Activated naive CD4-positive, alpha-beta T cell treated with Interleukin-2 at 50 U/mL for 16 hours (primary cell): ENCODE results near the gene BRSK2.

ENCODE experiments used
- DNase-seq: peaks from one replicate; pipeline ENCODE4 v3.0.0-alpha.2; 2020

BRSK2 gene

DNA sequence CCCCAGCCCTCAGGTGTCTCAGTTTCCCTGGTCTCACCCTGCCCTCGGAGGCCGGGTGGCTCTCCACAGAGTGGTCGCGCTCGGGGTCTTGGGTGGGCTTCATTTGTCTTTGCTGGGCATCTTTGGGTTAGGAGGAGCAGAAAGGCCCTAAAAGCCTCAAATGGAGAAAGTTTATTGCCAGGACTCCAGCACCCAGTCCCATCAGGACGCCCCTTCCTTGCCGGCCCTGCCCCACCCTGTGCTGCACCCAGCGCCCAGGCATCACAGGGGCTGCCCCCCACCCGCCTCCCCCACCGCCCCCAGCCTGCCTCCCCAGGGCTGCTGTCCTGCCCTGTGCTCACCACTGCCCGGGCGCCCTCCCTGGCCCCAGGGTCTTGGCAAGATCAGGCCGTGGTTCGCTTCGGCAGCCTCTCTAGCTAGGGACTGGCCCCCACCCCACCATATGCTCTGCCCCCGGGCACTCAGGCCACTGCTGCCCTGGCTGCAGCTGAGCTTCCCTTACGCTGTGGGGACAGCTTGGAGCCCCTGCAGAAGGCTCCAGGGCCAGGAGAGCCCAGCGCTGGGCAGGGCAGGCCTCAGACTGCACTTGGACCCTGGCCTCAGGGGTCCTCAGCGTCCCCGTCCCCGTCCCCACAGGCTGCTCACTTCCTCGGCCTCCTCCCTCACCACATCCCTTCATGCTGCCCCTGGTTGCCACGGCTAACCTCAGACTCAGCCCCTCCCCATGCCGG, 65.5 kb downstream of the BRSK2 start:
- no peak for DNase-seq

DNA sequence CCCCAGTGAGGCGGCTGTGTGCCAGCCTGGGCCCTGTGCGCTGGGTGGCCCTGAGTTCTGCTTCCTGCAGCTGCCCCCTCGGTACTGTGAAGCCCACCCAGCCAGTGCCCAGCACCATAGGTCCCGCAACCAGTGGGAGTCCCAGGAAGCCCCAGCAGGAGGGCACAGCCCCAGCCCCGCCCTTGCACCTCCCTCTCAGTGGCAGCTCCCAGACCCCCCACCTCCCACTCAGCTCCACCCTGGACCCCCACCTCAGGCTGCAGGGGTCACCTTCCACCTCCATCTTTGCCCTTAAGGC, 66.0 kb downstream of the BRSK2 start:
- DNase-seq, result no peak

DNA sequence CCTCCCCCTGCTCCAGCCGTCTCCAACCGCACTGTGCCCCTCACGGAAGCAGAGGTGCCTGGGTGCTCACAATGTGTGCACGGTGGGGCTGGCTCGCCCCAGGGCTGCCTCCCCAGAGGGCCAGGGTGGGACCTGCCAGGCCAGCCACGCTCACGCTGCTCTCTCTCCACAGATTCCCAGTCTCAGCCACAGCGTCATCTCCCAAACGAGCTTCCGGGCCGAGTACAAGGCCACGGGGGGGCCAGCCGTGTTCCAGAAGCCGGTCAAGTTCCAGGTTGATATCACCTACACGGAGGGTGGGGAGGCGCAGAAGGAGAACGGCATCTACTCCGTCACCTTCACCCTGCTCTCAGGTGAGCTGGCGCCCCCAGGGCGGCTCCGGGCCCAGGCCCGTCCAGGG, 66.4 kb downstream of the BRSK2 start:
- no peak for DNase-seq

DNA sequence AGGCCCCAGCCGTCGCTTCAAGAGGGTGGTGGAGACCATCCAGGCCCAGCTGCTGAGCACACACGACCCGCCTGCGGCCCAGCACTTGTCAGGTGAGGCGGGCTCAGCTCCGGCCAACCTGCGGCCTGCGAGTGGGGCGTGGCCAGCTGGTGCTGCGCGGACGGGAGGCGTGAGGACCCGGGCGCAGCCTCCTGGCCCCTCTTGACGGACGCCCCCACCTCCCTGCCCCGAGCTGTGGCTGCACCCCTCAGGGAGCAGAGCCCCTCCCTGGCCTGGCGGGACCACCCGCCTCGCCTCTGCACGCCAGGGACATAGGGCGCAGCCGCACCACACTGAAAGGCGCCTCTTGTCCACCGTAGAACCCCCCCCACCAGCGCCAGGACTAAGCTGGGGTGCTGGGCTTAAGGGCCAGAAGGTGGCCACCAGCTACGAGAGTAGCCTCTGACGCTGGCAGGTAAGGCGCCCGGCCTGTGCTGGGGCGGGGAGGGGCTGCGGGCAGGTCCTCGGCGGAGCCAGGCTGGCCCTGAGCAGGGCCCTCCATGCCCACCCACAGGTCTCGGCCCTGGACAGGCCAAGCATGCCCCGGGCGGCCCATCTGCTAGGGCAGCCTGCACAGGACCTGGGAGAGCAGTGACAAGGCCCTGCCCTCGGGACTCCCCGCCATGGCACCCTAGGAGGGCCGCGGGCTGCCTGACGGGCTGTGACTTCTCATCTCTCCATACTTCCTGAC, 67.0 kb downstream of the BRSK2 start:
- DNase-seq, result no peak

DNA sequence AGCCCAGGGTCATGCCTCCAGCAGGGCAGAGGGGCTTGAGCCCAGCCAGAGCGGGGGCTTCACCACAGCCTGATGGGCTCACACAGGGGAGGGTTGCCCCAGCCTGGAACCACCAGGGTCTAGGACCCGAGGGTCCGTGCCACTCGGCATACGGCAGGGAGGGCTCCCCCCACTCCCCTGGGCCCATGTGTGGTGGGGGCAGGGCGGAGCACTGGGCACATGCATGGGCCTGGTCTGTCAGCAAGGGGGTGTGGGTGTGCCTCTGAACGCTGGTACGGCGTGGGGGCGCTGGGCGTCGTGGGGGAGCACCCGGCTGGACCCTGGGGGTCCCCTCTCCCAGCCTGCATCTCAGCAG, 67.6 kb downstream of the BRSK2 start:
- no peak for DNase-seq

DNA sequence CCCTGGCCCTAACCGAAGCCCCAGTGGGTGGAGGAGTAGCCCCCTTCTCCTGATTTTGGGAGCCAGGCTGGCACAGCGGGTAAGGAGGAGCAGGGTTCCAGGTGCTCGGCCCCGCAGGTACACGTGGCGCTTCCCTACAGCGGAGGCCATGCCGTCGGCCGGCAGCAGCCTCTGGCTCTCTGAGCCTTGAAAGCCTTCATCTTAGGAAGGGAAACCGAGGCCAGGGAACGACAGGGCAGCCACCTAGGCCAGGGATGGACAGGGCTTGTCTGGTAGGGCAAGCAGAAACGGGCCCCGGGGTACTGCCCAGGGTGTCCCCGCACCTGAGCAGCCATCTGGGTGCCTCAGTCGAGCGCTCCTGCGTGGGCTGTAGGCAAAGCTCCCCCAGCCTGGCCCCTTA, 68.1 kb downstream of the BRSK2 start:
- no peak for DNase-seq

DNA sequence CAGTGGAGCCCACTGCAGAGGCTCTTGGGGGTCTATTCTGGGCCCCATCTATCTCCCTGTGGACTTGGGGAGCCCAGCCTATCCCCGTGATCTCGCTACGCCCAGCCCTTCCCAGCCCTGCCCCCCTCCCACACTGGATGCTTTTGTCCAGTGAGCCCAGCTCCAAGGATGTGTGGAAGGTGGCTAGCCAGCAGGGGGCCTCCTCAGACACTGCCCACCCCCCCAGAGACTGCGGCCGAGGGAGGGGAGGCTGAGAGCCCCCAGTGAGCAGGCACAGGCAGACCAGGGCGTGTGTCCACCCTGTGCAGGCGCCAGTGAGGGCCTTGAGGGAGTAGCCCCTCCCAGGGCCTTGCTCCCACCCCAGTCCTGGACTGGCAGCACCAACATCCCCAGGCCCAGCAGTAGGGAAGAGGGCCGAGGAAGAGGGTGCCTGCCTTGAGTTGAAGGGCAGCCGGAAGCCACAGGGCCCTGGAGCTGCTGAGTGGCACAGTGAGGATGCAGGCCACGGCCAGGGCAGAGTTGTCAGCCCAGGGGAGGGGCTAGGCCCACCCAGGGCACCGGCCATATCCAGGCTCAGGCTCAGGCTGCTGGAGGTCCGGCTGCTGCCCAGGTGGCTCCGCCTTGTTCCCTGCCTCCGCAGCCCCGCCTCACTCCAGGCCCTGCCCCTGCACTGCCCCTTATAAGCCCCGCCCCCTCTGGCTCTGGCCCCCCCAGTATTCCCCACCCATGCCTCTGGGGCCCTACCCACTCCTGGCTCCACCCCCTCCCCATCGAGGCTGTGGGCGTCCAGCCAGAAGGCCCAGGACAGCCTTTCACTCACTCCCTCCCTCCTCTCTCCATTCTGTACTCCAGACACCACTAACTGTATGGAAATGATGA, 68.8 kb downstream of the BRSK2 start:
- DNase-seq, result no peak

DNA sequence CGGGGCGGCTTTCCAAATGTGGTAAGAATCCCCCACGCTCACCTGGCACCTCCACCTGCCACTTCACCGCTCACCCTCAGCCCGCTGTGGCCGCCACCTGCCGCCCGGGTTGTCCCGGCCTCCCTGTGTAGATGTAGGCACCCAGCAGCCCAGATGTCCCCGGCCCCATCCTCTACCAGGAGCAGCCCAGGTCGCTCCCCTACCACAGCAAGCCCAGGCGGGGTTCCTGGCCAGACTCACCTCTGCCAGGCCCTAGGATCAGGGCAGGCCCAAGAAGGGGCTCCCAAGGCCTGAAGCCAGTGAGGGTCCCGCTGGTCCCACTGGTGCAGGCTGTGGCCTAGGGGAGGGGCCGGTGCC, 69.5 kb downstream of the BRSK2 start:
- DNase-seq, result no peak

DNA sequence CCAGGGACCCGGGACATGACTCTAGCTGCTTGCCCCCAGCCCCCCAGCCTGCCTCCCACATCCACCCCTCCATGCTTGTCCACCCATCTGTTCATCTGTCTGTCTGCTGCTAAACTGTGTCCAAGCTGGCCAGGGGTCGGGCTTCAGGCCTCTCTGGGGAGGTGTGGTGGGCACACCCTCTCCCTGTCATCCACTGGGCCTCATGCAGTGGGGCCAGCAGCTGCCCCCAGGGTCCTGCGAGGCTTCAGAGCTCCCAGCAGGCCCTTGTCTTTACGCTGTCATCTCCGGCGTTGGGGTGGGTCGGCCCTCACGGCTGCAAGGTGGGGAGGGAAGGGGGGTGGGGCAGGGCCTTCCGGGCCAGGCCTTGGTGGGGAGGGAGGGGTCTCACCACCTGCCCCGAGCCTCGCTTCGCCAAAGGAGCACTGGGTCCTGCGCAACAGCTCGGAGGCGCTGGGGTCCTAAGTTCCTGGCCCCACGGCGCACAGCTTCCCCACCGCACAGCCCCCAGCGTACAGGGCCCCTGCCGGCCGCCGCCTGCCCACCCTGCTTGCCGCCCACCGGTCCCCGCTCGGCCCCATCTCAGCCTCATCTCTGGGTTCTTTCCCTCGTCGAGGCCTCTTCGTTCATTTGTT, 70.1 kb downstream of the BRSK2 start:
- no peak for DNase-seq

DNA sequence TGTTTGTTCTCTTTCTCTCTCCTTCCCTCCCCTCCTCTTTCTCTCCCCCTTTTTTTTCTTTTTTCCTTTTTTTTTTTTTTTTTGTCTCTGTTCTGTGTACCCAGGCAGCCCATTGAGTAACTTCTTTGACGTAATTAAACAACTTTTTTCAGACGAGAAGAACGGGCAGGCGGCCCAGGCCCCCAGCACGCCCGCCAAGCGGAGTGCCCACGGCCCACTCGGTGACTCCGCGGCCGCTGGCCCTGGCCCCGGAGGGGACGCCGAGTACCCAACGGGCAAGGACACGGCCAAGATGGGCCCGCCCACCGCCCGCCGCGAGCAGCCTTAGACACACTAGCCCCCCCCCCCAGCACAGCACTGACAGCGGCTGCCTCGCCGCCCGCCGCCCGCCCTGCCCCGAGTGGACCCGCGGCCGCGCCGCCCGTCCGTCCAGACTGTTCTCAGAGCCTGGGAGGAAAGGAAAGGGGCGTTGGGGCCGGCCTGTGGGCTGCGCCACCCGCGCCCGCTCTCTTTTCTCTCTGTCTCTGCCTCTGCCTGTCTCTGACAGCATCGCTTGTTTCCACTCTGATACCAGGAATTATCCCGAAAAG, 70.8 kb downstream of the BRSK2 start:
- DNase-seq, result no peak

DNA sequence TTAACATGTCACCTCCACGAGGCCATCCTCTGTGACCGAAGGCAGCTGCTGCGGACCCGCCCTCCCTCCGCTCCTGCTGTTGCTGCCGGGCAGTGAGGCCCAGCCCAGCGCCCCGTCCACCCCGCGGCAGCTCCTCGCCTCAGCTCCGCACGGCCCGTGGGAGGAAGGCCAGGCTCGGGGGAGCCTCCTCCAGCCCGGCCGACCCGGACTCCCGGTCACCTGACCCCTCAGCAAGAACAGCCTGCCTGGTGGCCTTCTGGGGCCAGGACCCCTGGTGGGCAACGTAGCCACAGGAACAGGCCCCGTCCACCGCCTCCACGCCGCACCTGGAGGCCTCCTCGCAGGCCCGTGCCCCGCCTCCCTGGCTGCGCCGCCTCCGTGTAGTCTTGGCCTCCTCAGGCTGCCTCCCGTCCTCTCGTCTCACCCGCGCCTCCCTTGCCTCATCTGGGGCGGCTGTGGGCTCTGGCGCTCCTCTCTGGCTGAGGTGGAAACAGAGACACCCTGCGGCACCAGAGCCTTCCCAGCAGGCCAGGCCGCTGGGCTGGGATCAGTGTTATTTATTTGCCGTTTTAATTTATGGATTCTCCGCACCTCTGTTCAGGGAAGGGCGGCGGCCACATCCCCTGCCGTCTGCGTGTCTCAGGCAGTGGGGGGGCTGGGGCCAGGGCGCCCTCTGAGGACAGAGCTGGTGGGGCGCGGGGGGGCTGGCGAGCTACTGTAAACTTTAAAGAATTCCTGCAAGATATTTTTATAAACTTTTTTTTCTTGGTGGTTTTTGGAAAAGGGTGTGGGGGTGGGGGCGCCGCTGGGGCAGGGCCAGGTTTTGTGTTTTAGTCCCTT, 71.5 kb downstream of the BRSK2 start:
- no peak for DNase-seq

DNA sequence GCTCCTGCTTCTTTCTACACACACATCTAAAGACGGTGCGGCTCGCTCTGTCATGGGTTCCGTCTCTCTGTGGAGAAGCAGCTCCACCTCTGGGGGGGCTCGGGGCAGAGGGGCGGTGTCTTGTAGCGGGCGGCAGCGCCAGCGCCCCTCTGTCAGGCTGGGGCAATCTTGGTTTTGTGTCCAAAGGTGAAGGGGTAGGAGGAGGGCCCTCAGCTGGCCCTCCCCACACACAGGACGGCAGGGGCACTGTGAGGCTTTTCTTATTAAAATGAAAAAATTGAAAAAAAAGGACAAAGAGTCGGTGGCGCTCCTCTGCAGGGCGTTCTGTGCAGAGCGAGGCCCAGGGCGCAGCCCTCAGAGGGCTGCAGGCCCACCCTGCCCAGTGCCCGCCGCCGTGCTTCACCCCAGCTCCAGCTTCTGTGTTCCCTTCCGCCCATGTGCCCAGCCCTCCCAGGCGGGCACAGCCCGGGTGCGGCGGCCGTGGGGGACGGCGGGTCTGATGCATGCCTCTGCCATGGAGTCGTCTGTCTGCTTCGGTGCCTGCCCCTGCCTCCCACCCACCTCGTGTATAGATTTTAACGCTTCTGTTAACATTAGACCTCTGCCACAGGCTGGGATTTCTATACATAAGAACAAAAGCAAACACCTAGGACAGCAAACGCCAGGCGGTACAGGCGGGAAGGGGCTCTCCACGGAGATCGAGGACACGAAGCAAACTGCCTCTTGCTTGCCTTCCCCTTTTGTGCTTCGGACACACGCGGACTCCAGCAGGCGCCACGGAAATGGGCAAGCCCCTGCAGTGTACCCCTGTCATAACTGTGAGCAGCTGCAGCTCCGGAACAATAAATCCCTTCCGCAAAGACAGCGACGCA, 72.3 kb downstream of the BRSK2 start:
- DNase-seq, result no peak

DNA sequence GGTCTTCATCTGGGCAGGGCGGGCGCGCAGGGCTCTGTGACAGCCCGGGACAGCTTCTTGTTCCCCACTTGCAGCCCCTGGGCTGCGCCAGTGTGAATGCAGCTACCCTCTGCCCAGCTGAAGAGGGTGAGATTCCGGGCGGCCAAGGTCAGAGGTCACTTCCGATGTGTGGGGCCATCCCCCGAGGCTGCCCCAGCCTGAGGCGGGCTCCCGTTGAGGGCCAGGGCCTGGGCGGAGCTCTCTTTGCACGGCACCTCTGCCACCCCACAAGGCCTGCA, 72.9 kb downstream of the BRSK2 start:
- no peak for DNase-seq

DNA sequence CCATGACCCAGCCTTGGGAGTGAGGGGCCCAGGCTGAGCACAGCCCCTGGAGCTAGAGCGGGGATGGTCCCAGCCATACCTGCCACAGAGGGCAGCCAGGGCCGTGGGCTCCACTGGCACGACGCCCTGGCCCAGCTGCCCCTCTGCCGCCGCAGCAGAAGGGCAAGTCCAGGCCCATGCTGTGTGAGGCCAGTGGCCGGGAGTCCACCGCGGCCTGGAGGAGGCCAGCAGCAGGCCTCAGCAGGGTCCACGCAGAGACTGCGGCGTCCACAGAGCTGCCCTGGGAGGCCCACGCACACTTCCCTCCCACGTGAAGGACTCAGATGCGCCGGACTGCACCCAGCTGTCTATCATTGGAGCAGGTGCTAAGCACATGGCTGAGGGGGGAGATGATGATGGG, 73.3 kb downstream of the BRSK2 start:
- DNase-seq, result no peak

DNA sequence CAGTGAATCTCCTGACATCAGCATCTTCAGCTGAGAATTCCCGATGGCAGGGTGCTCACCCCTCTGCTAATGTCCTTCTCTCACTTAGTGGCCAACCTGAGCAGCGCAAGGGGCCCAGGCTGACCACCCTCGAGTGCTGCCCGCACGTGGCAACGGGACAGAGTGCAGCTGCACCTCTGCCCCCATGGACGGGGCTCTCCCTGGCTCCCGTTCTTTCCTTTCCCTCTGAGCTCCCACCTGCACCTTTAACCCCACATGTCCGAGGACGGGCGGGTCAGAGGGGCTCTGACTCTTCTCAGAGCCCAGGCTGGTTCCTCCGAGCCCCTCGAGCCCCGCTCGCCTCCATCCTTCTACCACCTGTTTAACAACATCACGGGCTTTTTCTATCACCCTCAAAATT, 77.0 kb downstream of the BRSK2 start:
- DNase-seq, result no peak

DNA sequence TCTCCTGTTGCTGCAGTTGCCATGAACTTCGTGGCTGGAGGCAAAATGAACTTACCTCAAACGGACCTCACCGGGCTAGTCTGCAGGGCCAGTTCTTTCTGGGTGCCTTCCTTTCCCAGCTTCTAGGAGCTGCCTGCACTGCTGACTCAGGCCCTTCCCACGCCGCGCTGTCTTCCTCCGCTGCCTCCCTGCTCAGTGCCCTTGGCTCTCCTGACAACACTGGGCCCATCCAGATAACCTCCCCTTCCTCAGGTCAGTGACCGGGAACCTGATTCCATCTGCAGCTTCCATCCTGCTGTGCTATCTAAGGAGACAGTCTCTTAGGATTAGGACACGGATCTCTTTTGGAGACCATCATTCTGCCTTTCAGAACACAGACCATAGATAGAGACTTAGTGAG, 77.5 kb downstream of the BRSK2 start:
- no peak for DNase-seq

DNA sequence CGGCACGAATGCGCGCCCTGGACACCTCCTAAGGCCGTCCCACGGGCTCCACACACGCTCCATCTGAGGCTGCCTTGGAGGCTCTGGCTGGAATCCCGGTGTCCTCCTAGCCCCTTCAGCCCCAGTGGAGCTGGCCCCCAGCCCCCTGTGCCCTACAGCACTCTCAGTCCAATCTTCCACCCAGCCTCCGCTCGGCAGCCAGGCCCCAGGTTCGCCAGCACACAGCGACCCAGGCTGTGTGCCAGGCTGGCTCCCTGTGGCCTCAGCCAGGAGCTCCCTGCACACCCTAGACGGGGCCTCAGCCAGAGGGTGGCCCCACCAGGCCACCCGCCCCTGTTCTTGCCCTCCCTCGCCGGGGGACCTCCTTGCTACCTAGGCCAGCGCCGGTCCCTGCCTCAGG, 78.3 kb downstream of the BRSK2 start:
- DNase-seq, result no peak

DNA sequence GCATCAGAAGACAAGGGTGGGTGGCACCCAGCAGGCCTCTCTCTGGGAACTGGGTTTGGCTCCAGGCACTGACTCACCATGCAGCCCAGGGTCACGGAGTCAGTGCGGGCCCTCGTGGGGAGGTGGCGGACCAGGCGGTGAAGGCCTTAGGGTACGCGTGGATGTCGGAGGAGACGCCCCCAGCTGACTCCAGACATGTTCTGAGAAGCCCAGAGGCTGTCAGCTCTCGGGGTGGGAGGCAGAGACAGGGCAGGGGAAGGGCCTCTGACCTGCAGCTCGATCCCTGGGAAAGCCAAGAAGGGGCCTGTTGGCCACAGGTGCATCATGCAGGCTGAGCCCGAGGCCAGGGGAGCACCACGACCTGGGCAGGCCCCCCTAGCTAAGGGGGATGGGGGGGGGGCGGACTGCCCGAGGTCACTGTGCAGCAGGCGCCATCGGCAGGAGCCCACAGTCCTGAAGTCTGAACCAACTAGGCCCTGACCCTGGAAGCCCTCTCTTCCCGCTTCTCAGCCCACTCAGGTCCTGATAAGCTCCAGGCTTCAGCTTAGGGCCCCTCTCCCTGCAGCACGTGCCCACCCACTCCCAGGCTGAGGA, 78.8 kb downstream of the BRSK2 start:
- DNase-seq, result no peak

DNA sequence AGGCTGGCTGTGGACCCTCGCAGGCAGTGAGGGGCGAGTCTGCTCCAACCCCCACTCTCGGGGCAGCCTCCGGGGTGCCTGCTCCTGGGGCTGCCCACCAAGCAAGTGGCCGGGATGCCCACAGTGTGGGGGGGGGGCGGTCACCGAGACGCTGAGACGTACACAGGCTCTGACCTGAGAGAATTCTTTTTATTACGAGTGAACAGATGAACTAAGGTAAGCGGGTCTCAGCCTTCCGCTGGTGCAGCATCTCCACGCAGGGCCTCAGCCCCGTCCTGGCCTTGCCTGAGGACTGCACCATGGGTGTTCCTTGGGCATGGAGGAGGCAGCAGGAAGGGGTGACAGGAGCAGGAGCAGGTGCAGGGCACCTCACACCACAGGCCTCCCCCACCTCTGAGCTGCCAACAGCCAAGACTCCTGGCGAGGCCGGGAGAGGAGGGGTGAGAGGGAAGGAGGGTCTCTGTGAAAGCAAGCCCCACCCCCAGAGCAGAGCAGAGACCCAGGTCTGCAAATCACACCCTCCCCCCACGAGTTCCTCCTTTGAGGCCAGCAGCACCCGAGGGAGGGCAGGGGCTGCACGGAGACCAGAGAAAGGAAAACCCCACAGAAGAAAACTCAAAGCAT, 79.7 kb downstream of the BRSK2 start:
- no peak for DNase-seq

DNA sequence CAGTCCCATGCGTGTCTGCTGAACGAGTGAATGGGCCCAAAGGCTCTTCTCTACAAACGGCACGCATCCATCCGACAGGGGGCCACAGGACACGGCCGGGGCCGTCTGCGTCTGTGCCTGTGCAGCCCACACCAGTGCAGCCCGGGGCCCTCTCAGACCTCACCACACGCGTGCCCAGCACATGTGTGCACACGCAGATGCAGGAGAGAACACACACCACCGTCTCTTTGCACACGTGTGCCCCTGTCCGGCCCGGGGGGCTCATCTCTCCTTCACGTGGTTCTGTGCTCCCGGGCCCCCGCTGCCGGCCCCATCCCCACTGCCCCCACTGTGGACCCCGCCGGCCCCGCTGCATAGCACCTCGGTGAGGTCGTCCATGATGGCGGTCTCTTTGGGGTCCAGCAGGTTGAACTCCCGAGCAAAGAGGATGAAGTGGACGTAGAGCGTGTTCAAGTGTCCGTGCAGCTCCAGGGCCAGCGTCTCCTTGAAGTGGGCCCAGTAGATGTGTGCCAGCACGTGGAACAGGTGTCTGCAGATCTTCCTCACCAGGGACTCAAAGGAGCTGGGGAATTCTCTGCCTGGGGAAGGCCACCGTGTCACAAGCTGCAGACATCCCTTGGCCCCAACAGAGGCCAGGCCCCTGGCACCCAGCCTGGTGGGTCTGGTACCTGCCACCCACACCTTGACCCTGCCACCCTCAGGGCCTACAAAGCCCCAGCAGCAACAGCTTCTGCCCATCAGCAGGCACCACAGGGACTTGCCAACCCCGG, 80.4 kb downstream of the BRSK2 start:
- no peak for DNase-seq
